NCI-H345 treated with DMSO at 0.1 percent for 48 hours (cell line): ENCODE measurements around the gene TRMT6.

ENCODE experiments used
- DNase-seq: peaks from one replicate; lab custom pipeline; 2025; ENCODE audit not compliant: unreplicated experiment; lab: John Stamatoyannopoulos, UW

Gene TRMT6

DNA sequence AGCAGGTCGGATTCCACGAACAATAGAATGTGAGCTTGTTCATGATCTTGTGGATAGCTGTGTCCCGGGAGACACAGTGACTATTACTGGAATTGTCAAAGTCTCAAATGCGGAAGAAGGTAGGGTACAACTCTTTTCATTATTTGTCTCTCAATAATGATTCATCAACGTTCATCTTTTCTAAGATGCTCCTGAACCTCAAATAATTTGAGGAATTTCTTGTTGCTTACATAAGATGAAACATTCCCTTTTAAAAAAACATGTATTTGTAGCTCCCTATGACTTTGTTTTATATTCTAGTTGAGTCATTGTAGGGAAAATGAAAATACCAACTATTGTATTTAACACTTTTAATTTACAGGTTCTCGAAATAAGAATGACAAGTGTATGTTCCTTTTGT is 17.1 kb upstream of the TRMT6 start:
- DNase-seq: no peak

DNA sequence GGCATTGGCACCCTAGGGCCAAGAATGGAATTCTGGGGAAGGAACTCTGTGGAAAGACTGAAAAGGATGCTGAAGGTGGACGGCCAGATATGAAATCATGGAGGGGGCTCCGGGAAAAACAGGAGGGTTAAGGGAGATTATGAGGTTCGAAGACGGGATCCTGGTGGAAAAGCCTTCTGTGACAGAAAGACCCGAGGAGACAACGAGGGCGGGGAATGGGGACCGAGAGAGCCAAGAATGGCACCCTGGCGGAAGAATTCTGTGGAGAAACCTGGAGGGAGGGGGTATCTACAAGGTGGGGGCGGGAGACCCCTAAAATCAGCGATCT is 426 bp downstream of the TRMT6 start:
- DNase-seq: no peak

DNA sequence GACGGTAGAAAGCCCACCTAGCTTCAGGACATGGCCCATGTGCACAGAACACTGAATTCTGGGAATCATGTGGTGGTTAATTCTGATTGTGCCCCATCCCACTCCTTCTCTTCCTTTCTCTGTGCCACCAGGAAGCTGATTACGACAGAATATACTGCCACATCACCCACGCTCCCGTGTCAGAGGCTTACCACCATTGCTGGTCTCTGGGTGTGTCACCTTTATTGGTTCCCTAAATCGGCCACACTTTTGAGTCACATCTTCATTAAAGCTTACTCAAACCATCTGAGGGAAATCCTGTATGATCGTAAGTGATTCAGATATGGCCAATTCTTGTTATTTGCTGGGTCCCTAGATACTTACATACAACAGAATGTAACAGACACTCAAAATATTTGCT is 3.1 kb downstream of the TRMT6 start:
- no peak for DNase-seq

DNA sequence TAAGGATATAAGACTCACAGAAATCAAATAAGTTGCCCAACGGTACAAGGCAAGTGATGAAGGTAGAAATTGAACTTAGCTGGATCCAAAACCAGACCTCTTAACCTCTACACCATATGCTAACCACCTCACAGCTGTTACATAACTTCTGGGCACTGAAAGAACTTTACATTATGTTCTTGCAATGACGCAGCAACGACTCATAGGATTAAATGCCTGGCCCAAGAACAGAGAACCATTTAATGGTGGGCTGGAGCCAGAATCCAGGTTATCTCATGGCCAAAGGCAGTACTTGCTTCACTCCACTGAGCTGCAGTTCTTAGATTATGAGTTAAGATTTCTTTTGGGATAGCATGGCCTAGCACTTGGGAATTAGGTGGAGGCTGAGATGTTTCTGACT is 4.4 kb downstream of the TRMT6 start:
- no peak for DNase-seq

DNA sequence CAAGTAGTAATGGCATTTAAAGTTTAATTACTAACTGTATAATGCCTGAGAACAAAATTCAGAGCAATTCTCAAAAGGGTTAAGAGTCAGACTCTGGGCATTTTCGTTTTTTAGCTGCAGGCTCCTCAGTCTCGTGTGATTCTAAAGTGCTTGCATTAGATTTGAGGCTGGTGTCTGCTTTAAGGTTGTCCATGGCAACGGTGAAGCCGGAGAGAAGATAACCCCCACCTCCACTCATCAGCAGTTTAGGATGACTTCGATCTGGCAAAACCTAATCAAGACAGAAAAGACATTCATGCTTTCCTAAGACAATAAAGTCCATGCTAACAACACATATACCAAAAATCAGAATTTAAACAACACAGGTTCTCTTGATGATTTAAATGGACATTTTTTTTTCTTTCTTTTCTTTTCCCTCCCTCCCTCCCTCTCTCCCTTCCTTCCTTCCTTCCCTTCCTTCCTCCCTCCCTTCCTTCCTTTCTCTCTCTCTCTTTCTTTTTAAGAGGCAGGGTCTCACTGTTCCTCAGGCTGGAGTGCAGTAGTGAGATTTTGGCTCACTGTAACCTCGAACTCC is 11.8 kb downstream of the TRMT6 start:
- DNase-seq: no peak

DNA sequence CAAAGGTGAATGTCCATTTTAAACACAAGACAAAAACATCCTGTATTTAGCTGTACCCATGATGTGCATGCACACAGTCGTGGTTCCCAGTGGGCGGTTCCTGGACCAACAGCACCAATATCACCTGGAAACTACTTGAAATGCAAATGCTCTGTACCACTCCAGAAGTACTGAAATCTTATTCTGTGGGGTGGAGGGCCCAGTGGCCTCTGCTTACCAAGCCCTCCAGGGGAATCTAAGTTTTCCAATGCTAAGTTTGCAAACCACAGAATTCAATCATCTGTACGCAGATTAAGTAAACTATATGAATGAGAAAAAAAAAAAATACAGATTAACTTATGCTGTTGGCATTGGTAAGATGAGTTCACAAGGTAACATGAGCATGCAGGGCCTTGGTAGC is 14.1 kb downstream of the TRMT6 start:
- no peak for DNase-seq

DNA sequence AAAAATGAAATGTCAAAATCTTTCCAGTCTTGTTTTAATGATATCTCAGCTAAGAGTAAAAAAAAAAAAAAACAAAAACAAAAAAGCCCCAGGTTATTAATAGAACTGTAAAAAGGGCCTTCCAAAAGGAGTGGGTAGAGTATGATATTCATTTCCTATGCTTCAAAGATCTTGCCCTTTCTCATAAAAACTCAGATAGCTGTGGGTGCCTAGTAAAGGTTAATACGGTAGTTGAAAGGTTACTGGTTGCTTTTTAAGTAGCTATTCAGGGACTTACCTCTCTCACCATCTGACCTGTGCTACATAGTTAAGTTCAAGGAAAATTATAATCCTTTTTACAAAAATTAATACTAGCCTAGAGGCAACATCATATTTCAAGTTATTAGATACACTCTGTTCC is 14.9 kb downstream of the TRMT6 start:
- DNase-seq: no peak

DNA sequence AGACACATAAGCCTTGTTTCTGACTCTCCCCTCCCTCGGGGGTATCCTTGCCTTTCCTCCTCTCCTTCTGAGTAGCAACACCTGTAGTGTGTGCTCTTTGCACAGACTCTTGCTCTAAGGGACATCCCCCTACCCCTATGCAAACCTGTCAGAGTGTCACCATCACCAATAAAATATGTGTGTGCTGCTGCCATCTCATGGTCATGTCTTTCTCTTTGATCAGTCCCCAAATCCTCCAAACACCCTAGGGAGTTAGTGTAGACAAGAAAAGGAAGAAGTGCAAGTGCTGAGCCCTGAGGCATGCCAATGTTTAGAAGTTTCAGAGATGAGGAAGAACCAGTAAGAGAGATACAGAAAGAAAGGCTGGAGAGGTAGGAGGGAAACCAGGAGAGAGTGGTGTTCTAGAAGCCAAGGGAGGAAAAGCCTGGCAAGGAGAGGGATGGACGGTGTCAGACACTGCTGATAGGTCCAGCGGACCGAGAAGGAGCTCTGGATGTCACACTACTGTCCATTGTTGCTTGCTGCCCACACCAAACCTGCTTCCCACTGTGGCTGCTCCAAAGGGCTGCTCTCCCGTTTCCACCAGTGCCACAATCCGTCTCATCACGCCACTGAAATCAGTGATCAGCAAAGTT is 16.4 kb downstream of the TRMT6 start:
- DNase-seq: no peak

DNA sequence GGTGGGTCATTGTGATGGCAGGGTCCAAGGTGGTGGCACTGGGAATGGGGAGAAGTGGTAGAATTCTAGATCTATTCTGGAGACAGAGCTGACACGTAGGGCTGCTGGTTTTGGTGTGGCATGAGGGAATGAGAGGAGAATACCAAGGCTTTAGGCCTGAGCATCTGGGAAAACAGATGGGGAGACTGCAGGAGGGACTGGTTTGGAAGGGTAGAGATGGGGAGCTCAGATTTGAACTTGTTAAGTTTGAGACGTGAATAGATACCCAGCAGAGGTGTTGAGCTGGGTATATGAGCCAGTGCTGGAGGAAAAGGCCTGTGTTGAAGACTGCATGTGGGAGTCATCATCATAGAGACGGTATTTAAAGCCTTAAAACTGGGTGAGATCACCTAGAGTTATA is 17.5 kb downstream of the TRMT6 start:
- no peak for DNase-seq

DNA sequence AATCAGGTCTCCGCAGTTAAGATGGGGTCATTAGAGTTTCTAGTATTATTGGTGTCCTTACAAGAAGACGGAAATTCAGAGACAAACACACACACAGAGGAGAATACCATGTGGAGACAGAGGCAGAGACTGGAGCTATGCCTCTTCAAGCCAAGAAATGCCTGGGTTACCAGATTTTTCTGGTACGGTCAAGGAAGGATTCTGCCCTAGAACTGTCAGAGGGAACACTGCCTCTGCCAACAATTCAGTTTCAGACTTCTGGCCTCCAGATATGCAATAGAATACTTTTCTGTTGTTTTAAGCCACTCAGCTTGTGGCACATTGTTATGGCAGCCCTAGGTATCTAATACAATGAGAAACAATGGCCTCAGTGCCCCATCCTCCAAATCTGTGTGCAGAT is 18.9 kb downstream of the TRMT6 start:
- DNase-seq: no peak

DNA sequence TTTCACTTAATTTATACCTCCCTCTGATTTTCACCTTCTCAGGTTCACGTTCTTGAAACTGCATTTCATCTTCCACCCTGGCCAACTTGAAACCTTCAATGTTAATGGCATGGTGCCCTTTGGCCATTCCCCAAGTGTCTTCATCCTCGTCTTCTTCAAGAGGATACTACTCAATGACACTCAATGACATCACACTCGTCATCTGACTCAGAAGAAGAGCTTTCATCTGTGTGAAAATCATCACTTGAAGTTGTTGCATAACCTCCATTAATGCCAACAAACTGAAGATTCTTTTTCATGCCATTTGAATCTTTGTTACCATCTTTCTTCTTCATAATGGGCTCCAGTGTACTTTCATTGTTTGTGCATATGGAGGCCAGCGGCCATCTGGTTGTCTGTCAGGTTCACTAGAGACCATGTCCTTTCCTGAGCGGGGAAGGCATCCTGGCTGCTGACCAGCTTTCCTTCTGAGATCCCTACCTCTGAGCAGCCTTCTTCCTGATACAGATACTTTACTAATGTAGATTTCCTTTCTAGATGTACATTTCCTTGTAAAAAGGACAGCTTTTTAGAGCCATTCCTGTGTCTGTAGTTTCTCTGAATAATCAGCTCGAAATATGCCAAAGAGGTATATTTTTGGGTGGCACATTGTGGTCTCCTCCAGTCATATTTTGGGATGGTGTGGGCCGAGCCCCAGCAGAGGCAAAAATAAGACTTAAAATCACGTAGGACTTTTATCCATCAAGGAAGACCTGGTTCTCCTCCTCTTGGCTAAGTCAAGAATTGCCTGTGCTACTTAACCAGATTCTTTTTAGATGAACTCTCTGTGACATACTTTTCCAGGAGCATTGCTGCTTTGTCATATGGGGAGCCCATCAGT is 21.3 kb downstream of the TRMT6 start:
- no peak for DNase-seq

DNA sequence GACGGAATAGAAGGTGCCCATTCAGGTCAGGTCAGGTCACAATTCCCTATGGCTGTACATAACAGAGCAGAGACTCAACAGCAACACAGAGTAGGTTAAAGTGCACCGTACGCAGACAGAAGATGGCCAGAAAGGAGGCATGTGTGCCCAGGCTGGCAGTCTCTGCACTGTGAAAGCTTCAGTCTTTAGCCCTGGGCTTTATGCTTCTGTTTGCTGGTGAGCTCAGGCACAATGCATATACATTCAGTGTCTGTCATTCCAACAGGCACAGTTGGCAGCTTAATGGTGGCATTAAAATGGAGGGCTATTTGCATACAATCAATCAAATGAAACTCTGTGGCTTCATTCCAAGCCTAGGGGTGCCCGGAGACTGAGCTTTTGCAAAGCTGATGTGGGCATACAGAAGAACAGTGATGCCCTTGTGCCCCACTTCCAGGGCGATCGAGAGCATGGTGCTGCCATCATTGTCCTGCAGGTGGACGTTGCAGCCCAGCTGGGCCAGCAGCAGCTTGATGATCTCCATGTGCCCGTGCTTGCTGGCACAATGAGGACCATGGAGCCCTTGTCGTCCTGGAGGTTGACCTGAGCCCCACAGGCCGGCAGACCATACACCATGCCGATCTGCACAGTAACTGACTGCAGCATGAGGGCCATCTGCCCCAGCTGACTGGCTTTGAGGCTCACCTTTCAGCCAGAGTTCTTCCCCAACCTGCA is 22.4 kb downstream of the TRMT6 start:
- no peak for DNase-seq

DNA sequence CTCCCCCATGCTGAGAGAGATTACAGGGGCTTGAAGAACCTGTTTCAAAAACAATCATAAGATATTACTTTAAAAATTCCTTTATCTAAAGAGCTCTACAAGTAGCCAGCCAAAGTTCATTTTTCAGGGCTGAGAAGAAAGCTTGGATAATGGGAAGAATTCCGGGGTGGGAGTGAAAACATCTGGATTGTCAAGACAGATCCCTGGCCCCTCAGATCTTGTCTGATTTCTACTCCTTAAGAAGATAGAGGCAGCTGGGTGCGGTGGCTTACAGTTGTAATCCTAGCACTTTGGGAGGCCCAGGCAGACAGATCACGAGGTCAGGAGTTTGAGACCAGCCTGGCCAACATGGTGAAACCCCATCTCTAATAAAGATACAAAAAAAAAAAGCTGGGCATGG is 24.8 kb downstream of the TRMT6 start:
- no peak for DNase-seq

DNA sequence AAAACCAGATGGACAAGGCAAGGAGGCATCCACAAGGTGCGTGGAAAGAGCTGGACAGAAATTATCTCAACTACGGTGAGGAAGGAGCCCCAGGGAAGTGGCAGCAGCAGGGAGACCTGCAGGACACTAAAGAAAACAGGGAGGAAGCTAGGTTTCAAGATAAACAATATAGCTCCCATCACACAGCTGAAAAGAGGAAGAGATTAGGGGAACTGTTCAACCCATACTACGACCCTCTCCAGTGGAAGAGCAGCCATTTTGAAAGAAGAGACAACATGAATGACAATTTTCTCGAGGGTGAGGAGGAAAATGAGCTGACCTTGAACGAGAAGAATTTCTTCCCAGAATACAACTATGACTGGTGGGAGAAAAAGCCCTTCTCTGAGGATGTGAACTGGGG is 26.8 kb downstream of the TRMT6 start:
- no peak for DNase-seq

DNA sequence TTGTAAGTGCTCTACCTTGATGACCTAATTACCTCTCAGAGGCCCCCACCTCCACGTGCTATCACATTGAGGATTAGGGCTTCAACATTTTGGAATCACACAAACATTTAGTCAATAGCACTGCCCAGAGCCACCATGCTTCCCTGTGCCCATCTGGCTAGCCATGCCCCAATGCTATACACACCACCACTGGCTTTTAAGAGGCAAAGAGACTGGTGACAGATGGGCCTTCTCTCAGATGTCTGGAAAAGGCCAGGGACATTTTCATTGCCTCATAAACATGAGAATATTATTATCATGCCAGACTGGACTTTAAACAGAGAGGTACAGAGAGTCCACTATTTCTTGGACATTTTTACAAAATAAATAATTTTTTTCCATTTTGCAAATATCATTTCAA is 29.8 kb downstream of the TRMT6 start:
- DNase-seq: no peak

DNA sequence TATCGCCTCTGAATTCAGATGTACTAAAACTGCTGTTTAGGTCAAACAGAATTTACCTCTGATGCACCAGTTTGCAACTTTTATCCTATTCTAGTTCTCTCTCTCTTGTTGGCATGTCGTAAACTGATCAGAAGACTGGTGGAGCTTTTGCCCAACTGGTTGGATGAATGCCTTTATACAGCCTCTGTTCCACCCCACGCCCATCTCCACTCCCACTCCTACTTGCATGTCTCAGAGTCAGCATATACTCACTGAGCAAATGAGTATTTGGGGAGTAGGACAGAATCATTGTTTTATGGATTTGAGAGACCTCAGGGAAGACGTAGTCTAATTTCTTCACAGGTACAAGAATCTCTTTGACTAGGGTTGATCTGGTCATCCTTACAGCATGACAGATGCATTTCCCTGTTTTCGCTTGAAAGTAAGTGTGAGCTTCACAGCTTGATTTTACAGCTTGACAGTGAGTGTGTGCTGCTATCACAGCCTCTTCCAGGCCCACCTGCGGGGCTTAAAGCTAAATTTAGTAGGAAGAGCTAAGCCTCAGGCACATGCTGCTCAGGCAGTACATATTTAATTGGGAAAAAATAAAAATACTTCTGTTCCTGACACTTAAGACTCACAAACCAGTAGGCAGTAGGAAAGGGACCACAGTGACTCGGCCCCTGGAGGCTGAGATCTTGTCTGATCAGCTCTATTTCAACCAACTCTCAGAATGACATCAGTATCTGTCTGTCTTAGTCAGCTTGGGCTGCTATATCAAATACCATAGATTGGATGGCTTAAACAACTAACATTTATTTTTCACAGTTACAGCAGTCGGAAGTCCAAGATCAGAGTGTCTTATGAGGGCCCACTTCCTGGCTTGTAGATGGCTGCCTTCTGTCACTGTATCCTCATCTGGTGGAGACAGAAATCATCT is 30.4 kb downstream of the TRMT6 start:
- DNase-seq: no peak

DNA sequence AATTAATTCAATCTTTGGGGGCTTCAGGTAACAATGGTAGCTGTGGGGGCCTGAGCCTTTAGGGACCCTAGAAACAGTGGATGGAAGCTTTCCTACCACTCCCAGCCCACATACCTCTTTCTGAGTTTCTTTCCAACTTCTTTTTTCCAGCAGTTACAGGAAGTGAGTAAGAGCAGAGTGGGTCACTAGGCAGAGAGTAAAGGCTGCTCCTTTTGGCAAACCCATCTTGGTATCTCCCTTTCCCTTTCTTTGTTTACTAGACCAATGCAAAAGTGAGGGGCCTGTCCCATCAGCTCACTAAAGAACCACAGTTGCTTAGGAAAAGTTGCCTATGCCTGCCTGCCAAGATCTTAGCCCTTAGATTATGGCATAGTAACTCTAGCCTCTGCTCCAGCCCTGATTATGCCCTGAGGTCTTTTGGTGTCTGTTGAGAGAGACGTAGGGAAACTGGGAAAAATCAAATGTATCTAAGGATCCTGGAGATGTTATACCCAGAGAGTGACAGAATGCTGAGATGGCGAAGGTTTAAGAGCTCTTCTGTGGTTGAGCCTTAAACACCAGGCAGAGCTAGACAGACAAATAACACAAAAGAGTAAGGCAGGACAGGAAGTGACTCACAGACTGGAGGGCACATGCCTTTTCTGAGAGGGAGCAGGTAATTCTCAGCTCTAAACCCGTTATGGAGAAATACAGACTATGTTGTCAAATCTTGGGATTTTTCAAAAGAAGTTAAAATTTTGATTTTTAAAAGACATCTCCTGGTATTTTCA is 31.3 kb downstream of the TRMT6 start:
- DNase-seq: no peak

DNA sequence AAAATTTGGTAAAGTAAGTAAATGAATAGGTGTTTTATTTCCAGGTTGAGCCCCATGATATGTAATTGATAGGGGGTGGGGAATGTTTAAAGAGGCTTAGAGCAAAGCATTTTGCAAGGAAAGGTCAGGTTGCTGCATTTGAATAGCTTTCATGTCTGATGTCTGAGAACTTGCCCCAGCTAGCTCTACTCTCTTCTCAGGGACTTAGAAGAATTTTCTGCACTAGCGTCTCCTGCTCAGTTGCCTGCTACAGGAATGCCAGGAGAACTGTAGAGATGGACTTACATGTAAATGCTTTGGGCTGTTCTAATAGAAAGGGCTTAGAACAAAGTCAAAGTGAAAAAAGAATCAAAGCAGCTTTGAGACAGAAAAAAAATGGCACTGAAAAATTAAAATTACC is 35.5 kb downstream of the TRMT6 start:
- DNase-seq: no peak

DNA sequence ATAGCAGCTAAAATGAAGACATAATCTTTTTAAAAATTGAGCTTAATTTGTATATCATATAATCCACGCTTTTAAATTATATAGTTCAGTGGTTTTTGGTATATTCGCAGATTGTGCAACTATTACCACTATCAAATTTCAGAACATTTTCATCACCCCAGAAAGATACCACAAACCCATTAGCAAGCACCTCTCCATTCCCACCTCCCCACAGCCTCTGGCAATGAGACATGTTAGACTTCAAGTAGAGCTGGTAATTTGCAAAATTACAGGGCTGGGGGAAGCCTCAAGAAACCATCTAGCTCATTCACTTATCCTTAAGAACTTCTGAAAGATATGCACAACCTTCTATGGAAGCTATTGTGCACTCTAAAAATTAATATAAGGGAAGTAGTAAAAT is 37.2 kb downstream of the TRMT6 start:
- no peak for DNase-seq

DNA sequence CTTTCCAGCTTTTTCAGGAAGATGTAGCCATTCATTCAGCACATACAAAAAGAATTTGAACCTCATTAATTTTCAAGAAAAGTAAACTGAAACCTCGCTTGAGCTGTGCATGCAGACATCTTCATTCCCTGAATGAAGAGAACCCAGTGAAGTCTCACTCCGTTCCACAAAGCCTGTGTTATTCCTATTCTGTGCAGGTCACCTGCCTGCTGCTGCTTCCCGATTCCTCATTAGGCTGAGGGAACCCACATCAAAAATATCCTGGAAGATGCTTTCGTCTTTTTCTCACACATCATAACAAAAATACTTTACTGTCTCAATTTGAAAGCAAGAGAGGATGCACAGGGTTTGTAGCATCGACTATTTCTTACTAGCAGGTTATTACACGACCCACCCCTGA is 40.1 kb downstream of the TRMT6 start:
- no peak for DNase-seq
